BJ (cell line): ENCODE results near the gene TP53TG3D. TPM values are rescaled to one million over a fixed set of nuclear protein-coding genes. Genes with fewer than 3 reads are reported as not detected.
"Not testable (repeated sequence)": the region's sequence is repeated elsewhere in the genome, so short reads cannot be mapped to it uniquely, and the experiment has no call there.

Experiments used
- CTCF ChIA-PET: fragments of 350-600 bp; formaldehyde crosslinking; extraction: SDS; loops from one replicate; lab custom pipeline; 2021; ENCODE audit warnings: antibody characterized with exemption, inconsistent platforms; lab: Yijun Ruan, JAX
- POLR2A ChIA-PET: fragments of 300-600 bp; sonication (Branson Sonifier 250); formaldehyde crosslinking; extraction: SDS; loops from one replicate; lab custom pipeline; 2021; ENCODE audit warnings: antibody characterized with exemption; lab: Charles Lee
- DNase-seq: peaks from one replicate; pipeline ENCODE4 v3.0.0-alpha.2; 2011; ENCODE audit warnings: low read depth
- H3K27me3 ChIP-seq: 2 replicates; pipeline ENCODE4 v1.6.0; 2011; ENCODE audit warnings: low read length; ENCODE audit not compliant: control insufficient read depth, insufficient read depth
- H3K36me3 ChIP-seq: 2 replicates; pipeline ENCODE4 v1.5.1; 2011; ENCODE audit warnings: low read length; ENCODE audit not compliant: control insufficient read depth, insufficient read depth
- H3K4me3 ChIP-seq: 2 replicates; pipeline ENCODE4 v1.5.1; 2011; ENCODE audit warnings: low read depth, mild to moderate bottlenecking, control low read depth, low read length
- polyA minus RNA-seq: library from RNA; depleted of rRNA, polyadenylated mRNA; stranded (reverse); fragments of >200 nt; gene quantifications from 2 replicates; pipeline ENCODE4 v1.2.3, GENCODE V29; 2011; rRNA and poly(A)+ RNA removed
- polyA plus RNA-seq: library from polyadenylated mRNA; depleted of rRNA; stranded (reverse); fragments of >200 nt; gene quantifications from 2 replicates; pipeline ENCODE4 v1.2.3, GENCODE V29; 2011; rRNA removed

Gene TP53TG3D
- polyA plus RNA-seq (0.28 and 0.40 TPM in 2 replicates), polyA minus RNA-seq (not detected in 2 replicates)

DNA sequence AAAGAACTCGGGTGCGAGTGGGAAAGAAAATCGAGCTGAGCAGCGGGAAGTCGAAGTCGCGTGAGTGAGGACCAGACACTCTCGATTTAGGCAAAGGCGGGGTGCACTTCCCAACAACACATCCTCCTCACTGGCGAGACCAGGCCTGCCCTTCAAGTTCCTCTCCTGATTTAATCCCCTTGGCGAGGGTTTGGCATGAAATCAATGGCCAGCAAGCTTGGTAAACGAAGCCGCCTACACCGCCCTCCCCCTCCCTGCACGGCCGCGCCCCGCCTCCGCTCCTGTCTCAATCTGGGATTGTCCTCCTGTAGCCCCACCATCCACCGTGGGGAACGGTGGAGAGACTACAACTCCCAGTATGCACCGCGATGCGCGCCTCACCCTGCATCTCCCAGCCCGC, at the start of gene TP53TG3D:
TSS of gene TP53TG3D (plus strand) at position 301 of the 400 bp plus-strand sequence. CDS start at position 369, 68 bp downstream.
- H3K36me3 ChIP-seq, H3K27me3 ChIP-seq, CTCF ChIA-PET, POLR2A ChIA-PET, DNase-seq, H3K4me3 ChIP-seq: not testable (repeated sequence)

DNA sequence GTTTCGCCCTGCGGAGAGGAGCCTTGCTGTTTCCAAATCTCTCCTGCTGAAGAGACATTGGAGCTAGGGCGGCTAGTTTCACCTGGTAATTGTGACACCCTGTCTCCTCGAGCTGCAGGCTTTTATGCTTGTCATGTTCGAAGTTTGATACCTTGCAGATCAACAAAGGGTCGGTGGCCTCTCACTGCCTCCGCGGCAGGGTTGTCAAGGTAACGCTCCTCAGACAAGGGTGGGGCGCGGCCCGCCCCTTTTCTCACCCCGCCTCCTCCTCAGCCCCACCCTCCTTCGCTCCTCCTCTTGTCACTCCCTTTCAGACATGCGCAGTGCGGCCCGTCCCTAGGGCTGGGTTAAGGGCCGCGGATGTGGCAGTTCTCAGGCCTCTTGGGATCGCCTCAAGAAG, 421 bp downstream of the TP53TG3D start:
- POLR2A ChIA-PET, H3K36me3 ChIP-seq, CTCF ChIA-PET, H3K27me3 ChIP-seq, DNase-seq, H3K4me3 ChIP-seq: not testable (repeated sequence)

DNA sequence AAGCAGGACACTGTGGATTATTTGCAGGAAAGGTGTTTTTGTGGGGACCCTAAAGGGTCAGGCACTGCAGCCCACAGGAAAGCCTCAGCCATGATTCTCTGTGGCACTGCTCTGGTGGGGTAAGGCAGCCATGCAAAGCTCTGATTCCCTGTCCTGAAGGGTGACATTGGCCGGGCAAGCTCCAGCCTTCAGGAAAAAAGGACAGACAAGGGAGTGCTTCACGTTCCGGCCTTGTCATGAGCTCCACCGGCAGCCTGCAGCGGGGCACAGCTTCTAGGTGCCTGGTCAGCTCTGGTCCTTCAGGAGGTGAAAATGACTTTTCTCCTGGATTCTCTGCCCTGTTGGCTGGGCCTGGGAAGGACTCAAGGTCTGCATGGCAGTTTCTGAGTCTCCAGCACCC, 8.4 kb downstream of the TP53TG3D start:
- DNase-seq, H3K36me3 ChIP-seq, POLR2A ChIA-PET, CTCF ChIA-PET, H3K4me3 ChIP-seq, H3K27me3 ChIP-seq: not testable (repeated sequence)

DNA sequence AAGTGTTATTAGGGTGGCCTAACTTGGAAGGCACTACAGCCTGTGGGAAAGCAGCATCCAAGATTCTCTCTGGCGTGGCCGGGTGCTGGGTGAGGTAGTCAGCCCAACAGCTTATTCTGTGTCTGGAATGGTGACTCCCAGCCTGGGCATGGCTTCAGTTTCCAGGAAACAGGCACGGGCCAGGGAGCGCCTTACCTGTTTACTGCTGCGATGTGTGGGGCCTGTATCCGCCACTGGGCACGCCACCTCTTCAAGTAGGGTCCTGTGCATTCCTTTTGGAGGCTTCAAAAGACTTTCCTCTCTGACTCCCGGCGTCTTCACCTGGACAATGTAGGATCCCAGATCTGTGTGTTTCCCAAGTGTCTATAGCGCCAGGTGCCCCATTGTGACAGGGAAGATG, 10.5 kb downstream of the TP53TG3D start:
- CTCF ChIA-PET, POLR2A ChIA-PET, H3K27me3 ChIP-seq, H3K36me3 ChIP-seq, DNase-seq, H3K4me3 ChIP-seq: not testable (repeated sequence)

DNA sequence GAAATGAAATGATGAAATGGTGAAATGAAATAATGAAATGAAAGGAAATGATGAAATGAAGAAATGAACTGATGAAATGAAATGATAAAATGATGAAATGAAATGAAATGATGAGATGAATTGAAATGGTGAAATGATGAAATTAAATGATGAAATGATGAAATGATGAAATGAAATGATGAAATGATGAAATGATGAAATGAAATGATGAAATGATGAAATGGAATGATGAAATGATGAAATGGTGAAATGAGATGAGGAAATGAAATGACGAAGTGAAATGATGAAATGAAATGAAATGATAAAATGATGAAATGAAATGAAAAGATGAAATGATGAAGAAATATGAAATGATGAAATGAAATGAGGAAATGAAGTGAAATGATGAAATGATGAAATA, 28.8 kb downstream of the TP53TG3D start:
- H3K4me3 ChIP-seq, H3K36me3 ChIP-seq, DNase-seq, POLR2A ChIA-PET, CTCF ChIA-PET, H3K27me3 ChIP-seq: not testable (repeated sequence)

- POLR2A ChIA-PET, CTCF ChIA-PET, DNase-seq: not testable (repeated sequence)
Measured at GRCh38 chr16:32283024-32283423, 29.9 kb downstream of the TP53TG3D start.

GRCh38 chr16:32283917-32284495, 30.9 kb downstream of the TP53TG3D start:
- H3K36me3 ChIP-seq, DNase-seq, POLR2A ChIA-PET, H3K27me3 ChIP-seq, H3K4me3 ChIP-seq, CTCF ChIA-PET: not testable (repeated sequence)

More at GRCh38 chr16:32283024-32283423, 29.9 kb downstream of the TP53TG3D start:
- H3K4me3 ChIP-seq, H3K36me3 ChIP-seq, H3K27me3 ChIP-seq: not testable (repeated sequence)

GRCh38 chr16:32284800-32285796, 32.0 kb downstream of the TP53TG3D start:
- H3K36me3 ChIP-seq, H3K4me3 ChIP-seq, POLR2A ChIA-PET, CTCF ChIA-PET, DNase-seq, H3K27me3 ChIP-seq: not testable (repeated sequence)

DNA sequence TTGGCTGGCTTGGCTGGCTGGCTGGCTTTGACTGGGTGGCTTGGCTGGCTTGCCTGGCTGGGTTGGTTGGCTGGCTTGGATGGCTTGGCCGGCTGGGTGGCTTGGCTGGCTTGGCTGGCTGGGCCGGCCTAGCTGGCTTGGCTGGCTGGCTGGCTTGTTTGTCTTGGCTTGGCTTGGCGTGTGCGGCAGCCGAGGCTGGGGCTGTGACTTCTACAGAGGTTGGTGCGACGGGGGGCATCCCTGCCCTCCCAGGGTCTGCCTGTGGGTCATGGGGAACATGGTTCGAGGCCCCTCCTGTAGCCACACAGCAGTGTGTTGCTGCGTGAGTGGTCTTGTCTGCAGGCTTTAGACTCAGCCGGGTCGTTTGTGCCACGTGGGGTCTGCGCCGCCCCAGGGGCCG, 33.1 kb downstream of the TP53TG3D start:
- H3K27me3 ChIP-seq, POLR2A ChIA-PET, H3K36me3 ChIP-seq, DNase-seq, CTCF ChIA-PET, H3K4me3 ChIP-seq: not testable (repeated sequence)

DNA sequence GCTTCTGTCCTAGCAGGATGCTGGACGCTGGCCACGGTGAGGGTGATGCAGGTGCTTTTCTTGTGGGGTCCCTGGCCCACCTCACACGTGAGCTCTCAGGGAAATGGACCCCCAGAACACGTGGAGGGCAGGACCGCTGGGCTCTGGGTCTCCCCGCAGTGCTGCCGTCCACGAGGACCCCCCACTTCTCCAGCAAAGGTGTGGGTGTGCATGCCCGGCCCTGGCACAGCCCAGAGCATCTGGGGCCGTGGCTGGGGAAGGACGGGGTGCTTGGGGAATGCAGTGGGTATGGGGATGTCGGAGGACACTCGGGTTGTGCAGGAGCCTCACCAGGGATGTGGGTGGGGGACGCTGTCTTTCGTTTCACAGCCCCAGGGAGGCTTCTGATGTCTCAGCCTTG, 34.7 kb downstream of the TP53TG3D start:
- H3K27me3 ChIP-seq, DNase-seq, H3K4me3 ChIP-seq, H3K36me3 ChIP-seq, POLR2A ChIA-PET, CTCF ChIA-PET: not testable (repeated sequence)

DNA sequence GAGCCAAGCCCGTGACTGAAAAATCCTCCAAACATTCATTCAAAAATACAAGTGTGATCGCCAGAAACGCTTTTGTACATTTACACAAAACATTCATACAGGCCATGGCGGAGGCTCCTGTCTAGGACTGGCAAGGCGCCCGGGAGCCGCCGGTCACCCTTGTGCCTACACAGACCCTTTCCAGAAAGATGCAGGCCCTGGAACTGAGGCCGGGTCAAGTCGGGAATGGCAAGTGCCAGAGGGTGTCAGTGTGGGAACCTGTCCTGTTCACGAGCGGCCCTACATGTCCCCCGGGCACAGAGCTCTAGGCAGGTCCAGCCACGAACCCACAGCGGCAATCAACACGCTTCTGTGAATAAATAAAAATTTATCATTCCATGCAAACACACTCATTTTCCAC, 36.1 kb downstream of the TP53TG3D start:
- POLR2A ChIA-PET, H3K36me3 ChIP-seq, CTCF ChIA-PET, DNase-seq, H3K27me3 ChIP-seq, H3K4me3 ChIP-seq: not testable (repeated sequence)

GRCh38 chr16:32302776-32303175, 49.7 kb downstream of the TP53TG3D start:
- DNase-seq, H3K27me3 ChIP-seq, H3K4me3 ChIP-seq, CTCF ChIA-PET, POLR2A ChIA-PET, H3K36me3 ChIP-seq: not testable (repeated sequence)
